BJ (cell line): ENCODE results near the gene MYH6. TPM values are rescaled to one million over a fixed set of nuclear protein-coding genes. Genes with fewer than 3 reads are reported as not detected.
"Not testable (repeated sequence)": the region's sequence is repeated elsewhere in the genome, so short reads cannot be mapped to it uniquely, and the experiment has no call there.

Source experiments
- CTCF ChIA-PET: fragments of 350-600 bp; formaldehyde crosslinking; extraction: SDS; loops from one replicate; lab custom pipeline; 2021; ENCODE audit warnings: antibody characterized with exemption, inconsistent platforms; lab: Yijun Ruan, JAX
- POLR2A ChIA-PET: fragments of 300-600 bp; sonication (Branson Sonifier 250); formaldehyde crosslinking; extraction: SDS; loops from one replicate; lab custom pipeline; 2021; ENCODE audit warnings: antibody characterized with exemption; lab: Charles Lee
- DNase-seq: peaks from one replicate; pipeline ENCODE4 v3.0.0-alpha.2; 2011; ENCODE audit warnings: low read depth
- H3K27me3 ChIP-seq: 2 replicates; pipeline ENCODE4 v1.6.0; 2011; ENCODE audit warnings: low read length; ENCODE audit not compliant: control insufficient read depth, insufficient read depth
- H3K36me3 ChIP-seq: 2 replicates; pipeline ENCODE4 v1.5.1; 2011; ENCODE audit warnings: low read length; ENCODE audit not compliant: control insufficient read depth, insufficient read depth
- H3K4me3 ChIP-seq: 2 replicates; pipeline ENCODE4 v1.5.1; 2011; ENCODE audit warnings: low read depth, mild to moderate bottlenecking, control low read depth, low read length
- polyA plus RNA-seq: library from polyadenylated mRNA; depleted of rRNA; stranded (reverse); fragments of >200 nt; gene quantifications from 2 replicates; pipeline ENCODE4 v1.2.3, GENCODE V29; 2011
- TF ChIP-seq, protein P1 (sequence below): IDR thresholded peaks from 2 replicates; pipeline ENCODE4 v1.5.1; 2011; ENCODE audit warnings: low read depth, mild to moderate bottlenecking, control low read depth, inconsistent platforms, low read length, moderate library complexity; ENCODE audit not compliant: insufficient read depth

MYH6 gene
- polyA plus RNA-seq, 1 experiment = not detected

DNA sequence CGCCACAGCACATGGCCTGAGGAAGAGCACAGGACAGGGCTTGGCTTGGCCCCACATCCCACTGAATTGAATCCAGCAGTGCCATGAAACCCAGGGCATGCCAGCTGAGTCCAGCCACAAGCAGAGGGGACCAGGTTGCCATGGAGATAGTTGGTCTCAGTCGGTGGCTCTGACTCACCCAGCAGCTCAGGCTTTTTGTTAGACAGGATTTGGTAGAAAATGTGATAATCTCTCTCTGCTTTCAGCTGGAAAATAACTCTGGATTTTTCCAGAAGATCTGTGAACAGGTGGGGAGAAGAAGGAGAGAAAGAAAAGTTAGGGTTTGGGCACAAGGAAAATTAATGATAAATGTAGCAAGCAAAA lies 22.6 kb upstream of the MYH6 start:
- H3K36me3 ChIP-seq = no peaks in the 10 kb centered on the region
- POLR2A ChIA-PET = no interaction called here
- TF ChIP-seq, protein P1, sequence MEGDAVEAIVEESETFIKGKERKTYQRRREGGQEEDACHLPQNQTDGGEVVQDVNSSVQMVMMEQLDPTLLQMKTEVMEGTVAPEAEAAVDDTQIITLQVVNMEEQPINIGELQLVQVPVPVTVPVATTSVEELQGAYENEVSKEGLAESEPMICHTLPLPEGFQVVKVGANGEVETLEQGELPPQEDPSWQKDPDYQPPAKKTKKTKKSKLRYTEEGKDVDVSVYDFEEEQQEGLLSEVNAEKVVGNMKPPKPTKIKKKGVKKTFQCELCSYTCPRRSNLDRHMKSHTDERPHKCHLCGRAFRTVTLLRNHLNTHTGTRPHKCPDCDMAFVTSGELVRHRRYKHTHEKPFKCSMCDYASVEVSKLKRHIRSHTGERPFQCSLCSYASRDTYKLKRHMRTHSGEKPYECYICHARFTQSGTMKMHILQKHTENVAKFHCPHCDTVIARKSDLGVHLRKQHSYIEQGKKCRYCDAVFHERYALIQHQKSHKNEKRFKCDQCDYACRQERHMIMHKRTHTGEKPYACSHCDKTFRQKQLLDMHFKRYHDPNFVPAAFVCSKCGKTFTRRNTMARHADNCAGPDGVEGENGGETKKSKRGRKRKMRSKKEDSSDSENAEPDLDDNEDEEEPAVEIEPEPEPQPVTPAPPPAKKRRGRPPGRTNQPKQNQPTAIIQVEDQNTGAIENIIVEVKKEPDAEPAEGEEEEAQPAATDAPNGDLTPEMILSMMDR = no peak
- no peak for DNase-seq
- H3K4me3 ChIP-seq = no peak overlapping the region
- CTCF ChIA-PET = interaction anchor here (1.5 kb wide), 1 partner anchor 108 kb away, joined by 4 read pairs; no protein-coding TSS in a partner anchor
- peaks cover 6% of the 10 kb centered on the region; the same call in 1 of the 2 replicates for H3K27me3 ChIP-seq

GRCh38 chr14:23430016-23430722 lies 22.1 kb upstream of the MYH6 start:
- CTCF ChIA-PET = interaction anchor here (1.5 kb wide), 1 partner anchor 108 kb away, joined by 4 read pairs; no protein-coding TSS in a partner anchor
- peaks cover 6% of the 10 kb centered on the region; the same call in 1 of the 2 replicates for H3K27me3 ChIP-seq
- POLR2A ChIA-PET = no interaction called here
- no peaks in the 10 kb centered on the region for H3K36me3 ChIP-seq
- no peak for DNase-seq
- TF ChIP-seq, protein P1 = no peak
- H3K4me3 ChIP-seq = no peak overlapping the region

DNA sequence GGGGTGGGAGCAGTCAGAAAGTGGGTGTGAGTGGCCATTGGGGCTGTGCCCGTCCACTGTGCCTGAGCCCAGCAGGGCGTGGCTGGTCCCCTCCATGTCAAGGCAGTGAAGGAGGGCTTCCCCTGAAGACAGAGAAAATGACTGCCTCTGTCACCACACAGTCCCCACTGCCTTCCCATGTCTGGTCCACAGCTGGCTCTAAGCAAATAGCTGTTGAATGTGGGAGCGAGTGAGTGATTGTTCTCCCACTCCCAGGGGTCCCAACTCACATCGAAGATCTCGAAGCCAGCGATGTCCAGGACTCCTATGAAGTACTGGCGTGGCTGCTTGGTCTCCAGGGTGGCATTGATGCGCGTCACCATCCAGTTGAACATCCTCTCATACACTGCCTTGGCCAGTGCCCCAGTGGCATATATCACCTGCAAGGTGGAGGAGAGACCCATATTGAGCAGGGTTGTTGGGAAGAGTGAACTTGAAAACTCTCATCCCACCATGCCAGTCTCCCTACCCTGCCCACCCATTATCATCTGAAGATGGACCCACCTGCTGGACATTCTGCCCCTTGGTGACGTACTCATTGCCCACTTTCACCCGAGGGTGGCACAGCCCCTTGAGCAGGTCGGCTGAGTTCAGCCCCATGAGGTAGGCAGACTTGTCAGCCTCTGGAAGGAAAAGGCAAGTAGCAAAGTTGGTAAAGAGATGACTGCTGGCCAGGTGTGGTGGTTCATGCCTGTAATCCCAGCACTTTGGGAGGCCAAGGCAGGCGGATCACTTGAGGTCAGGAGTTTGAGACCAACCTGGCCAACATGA lies 20.8 kb upstream of the MYH6 start:
- ChIA-PET POLR2A (no interaction called here), CTCF (no interaction called here)
- TF ChIP-seq, protein P1 = no peak
- Histone ChIP-seq H3K4me3 (no peak overlapping the region), H3K36me3 (no peaks in the 10 kb centered on the region), H3K27me3 (peaks cover 6% of the 10 kb centered on the region; the same call in 1 of the 2 replicates)
- DNase-seq = no peak

GRCh38 chr14:23425798-23426197 lies 17.7 kb upstream of the MYH6 start:
- H3K4me3 ChIP-seq, CTCF ChIA-PET, POLR2A ChIA-PET, DNase-seq, H3K27me3 ChIP-seq, H3K36me3 ChIP-seq: not testable (repeated sequence)

- no peaks in the 10 kb centered on the region for H3K36me3 ChIP-seq
- H3K27me3 ChIP-seq = peaks cover 5% of the 10 kb centered on the region; the same call in 1 of the 2 replicates
- TF ChIP-seq, protein P1 = no peak
- H3K4me3 ChIP-seq = no peak overlapping the region
- POLR2A ChIA-PET = no interaction called here
- CTCF ChIA-PET = no interaction called here
- DNase-seq = no peak
These were observed 17.1 kb upstream of the MYH6 start for GRCh38 chr14:23425169-23425568.
